ENCODE results near the gene C1QTNF1. TPM values are rescaled to one million over a fixed set of nuclear protein-coding genes. Genes with fewer than 3 reads are reported as not detected.

Gene C1QTNF1
- total RNA-seq, 1 donor, result 13.8 TPM

- Histone ChIP-seq H3K36me3 (ENCODE audit: insufficient read depth, low read length) (no peaks in the 10 kb centered on the region), H2AFZ (ENCODE audit: low read length) (no peak overlapping the region), H3K4me2 (ENCODE audit: insufficient read depth, low read length) (no peak overlapping the region), H3K9me3 (ENCODE audit: low read depth, low read length) (no peaks in the 10 kb centered on the region), H3K79me2 (ENCODE audit: insufficient read depth, low read length) (no peaks in the 10 kb centered on the region), H3K4me3 (ENCODE audit: insufficient read depth, low read length) (no peak overlapping the region), H3K4me1 (ENCODE audit: insufficient read depth, low read length) (peaks cover 42% of the 10 kb centered on the region), H4K20me1 (ENCODE audit: insufficient read depth, low read length) (no peaks in the 10 kb centered on the region), H3K27ac (ENCODE audit: low read depth, low read length) (no peak overlapping the region), H3K27me3 (ENCODE audit: insufficient read depth, low read length) (peaks cover 23% of the 10 kb centered on the region)
- no peak for TF ChIP-seq CTCF (IDR thresholded peaks at IDR 0.05; ENCODE audit: extremely low read depth, low read depth, low read length)
- DNase-seq (ENCODE audit: insufficient read length, low spot score, missing footprints), result peak; percentile 45
Observed at GRCh38 chr17:79022507-79022991, 1.4 kb upstream of the C1QTNF1 start.

GRCh38 chr17:79023180-79023705 lies 726 bp upstream of the C1QTNF1 start:
- Histone ChIP-seq H3K9me3 (ENCODE audit: low read depth, low read length) (no peaks in the 10 kb centered on the region), H3K36me3 (ENCODE audit: insufficient read depth, low read length) (no peaks in the 10 kb centered on the region), H3K4me2 (ENCODE audit: insufficient read depth, low read length) (no peak overlapping the region), H3K4me3 (ENCODE audit: insufficient read depth, low read length) (no peak overlapping the region), H2AFZ (ENCODE audit: low read length) (no peak overlapping the region), H4K20me1 (ENCODE audit: insufficient read depth, low read length) (no peaks in the 10 kb centered on the region), H3K27me3 (ENCODE audit: insufficient read depth, low read length) (peaks cover 23% of the 10 kb centered on the region), H3K4me1 (ENCODE audit: insufficient read depth, low read length) (peaks cover 49% of the 10 kb centered on the region), H3K79me2 (ENCODE audit: insufficient read depth, low read length) (no peaks in the 10 kb centered on the region), H3K27ac (ENCODE audit: low read depth, low read length) (no peak overlapping the region)
- no peak for TF ChIP-seq CTCF (IDR thresholded peaks at IDR 0.05; ENCODE audit: extremely low read depth, low read depth, low read length)
- peak; percentile 35 for DNase-seq (ENCODE audit: insufficient read length, low spot score, missing footprints)

- Histone ChIP-seq H3K27ac (ENCODE audit: low read depth, low read length) (no peak overlapping the region), H3K4me3 (ENCODE audit: insufficient read depth, low read length) (peak overlapping the region; percentile 74), H3K79me2 (ENCODE audit: insufficient read depth, low read length) (no peaks in the 10 kb centered on the region), H3K4me2 (ENCODE audit: insufficient read depth, low read length) (peak overlapping the region; percentile 86), H3K27me3 (ENCODE audit: insufficient read depth, low read length) (peaks cover 32% of the 10 kb centered on the region), H3K9me3 (ENCODE audit: low read depth, low read length) (no peaks in the 10 kb centered on the region), H2AFZ (ENCODE audit: low read length) (peak overlapping the region; percentile 26), H3K4me1 (ENCODE audit: insufficient read depth, low read length) (peaks cover 45% of the 10 kb centered on the region), H3K36me3 (ENCODE audit: insufficient read depth, low read length) (no peaks in the 10 kb centered on the region), H4K20me1 (ENCODE audit: insufficient read depth, low read length) (no peaks in the 10 kb centered on the region)
- DNase-seq (ENCODE audit: insufficient read length, low spot score, missing footprints), result peak; percentile 39
- no peak for TF ChIP-seq CTCF (IDR thresholded peaks at IDR 0.05; ENCODE audit: extremely low read depth, low read depth, low read length)
Observed at GRCh38 chr17:79024901-79025737, 1.1 kb downstream of the C1QTNF1 start.
